Smooth muscle cell (in vitro differentiated cells): ENCODE results near the gene PHF24. TPM values are rescaled to one million over a fixed set of nuclear protein-coding genes. Genes with fewer than 3 reads are reported as not detected.

Source experiments
- DNase-seq: peaks from one replicate; lab custom pipeline; 2025; ENCODE audit not compliant: unreplicated experiment; lab: John Stamatoyannopoulos, UW
- H2AFZ ChIP-seq: fragments of 200-600 bp; sonication (generic); 2 replicates; pipeline ENCODE4 v1.6.0; 2016; ENCODE audit warnings: antibody characterized with exemption, low read depth, mild to moderate bottlenecking
- H3F3A ChIP-seq: fragments of 200-600 bp; sonication (generic); 2 replicates; pipeline ENCODE4 v1.6.0; 2017; ENCODE audit warnings: antibody characterized with exemption, low read depth
- H3K27ac ChIP-seq: fragments of 200-600 bp; sonication (generic); 2 replicates; pipeline ENCODE4 v1.5.1; 2016; ENCODE audit warnings: low read depth, mild to moderate bottlenecking
- H3K27me3 ChIP-seq: fragments of 200-600 bp; sonication (generic); 2 replicates; pipeline ENCODE4 v1.6.1; 2016; ENCODE audit warnings: low read depth, mild to moderate bottlenecking
- H3K36me3 ChIP-seq: fragments of 200-600 bp; sonication (generic); 2 replicates; pipeline ENCODE4 v1.5.1; 2016; ENCODE audit warnings: low read depth
- H3K4me1 ChIP-seq: fragments of 200-600 bp; sonication (generic); 2 replicates; pipeline ENCODE4 v1.5.1; 2016; ENCODE audit warnings: low read depth
- H3K4me2 ChIP-seq: fragments of 200-600 bp; sonication (generic); 2 replicates; pipeline ENCODE4 v1.6.0; 2016; ENCODE audit warnings: mild to moderate bottlenecking
- H3K4me3 ChIP-seq: fragments of 200-600 bp; sonication (generic); 2 replicates; pipeline ENCODE4 v1.5.1; 2016; ENCODE audit warnings: mild to moderate bottlenecking
- H3K79me2 ChIP-seq: fragments of 200-600 bp; sonication (generic); 2 replicates; pipeline ENCODE4 v1.6.0; 2016; ENCODE audit warnings: low read depth, mild to moderate bottlenecking
- H3K9ac ChIP-seq: fragments of 200-600 bp; sonication (generic); 2 replicates; pipeline ENCODE4 v1.6.0; 2016; ENCODE audit warnings: low read depth
- H3K9me3 ChIP-seq: fragments of 200-600 bp; sonication (generic); replicated peaks from 2 replicates; pipeline ENCODE4 v1.5.1; 2016; ENCODE audit warnings: low read depth
- H4K20me1 ChIP-seq: fragments of 200-600 bp; sonication (generic); 2 replicates; pipeline ENCODE4 v1.6.0; 2016; ENCODE audit warnings: low read depth
- WGBS: methylation state at CpG from one replicate; pipeline ENCODE4 v1.1.7; 2016; ENCODE audit warnings: low lambda C conversion rate; 5-methylcytosine and 5-hydroxymethylcytosine counted together
- polyA plus RNA-seq: library from polyadenylated mRNA; unstranded; fragments of >200 nt; fragmentation: Nextera tagmentation; extraction: Ambion mirVana; gene quantifications from 2 replicates; pipeline ENCODE4 v1.2.1, GENCODE V29; 2016
- total RNA-seq: library from RNA; depleted of rRNA; stranded (reverse); fragments of >200 nt; gene quantifications from 2 replicates; pipeline ENCODE4 v1.2.3, GENCODE V29; 2014
- TF ChIP-seq, protein P1 (sequence below): fragments of 200-600 bp; sonication (generic); IDR thresholded peaks from 2 replicates; pipeline ENCODE4 v1.5.1; 2017; ENCODE audit warnings: borderline replicate concordance, mild to moderate bottlenecking, antibody characterized with exemption; ENCODE audit not compliant: insufficient read depth, poor library complexity, severe bottlenecking

The PHF24 gene
- total and polyA plus RNA-seq, 2 experiments from 2014 or later = 0.07 to 0.22 TPM

DNA sequence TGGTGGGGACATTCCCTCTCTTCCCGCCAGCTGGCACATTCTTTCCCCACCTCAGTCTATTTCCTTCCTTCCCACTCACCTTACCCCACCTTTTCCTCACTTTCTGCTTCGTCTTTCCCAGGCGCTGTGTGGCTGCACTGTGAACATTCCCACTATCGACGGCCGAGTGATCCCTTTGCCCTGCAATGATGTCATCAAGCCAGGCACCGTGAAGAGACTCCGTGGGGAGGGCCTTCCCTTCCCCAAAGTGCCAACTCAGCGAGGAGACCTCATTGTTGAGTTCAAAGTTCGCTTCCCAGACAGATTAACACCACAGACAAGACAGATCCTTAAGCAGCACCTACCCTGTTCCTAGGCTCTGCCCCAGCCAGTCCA, 38.8 kb downstream of the PHF24 start:
- TF ChIP-seq, protein P1, sequence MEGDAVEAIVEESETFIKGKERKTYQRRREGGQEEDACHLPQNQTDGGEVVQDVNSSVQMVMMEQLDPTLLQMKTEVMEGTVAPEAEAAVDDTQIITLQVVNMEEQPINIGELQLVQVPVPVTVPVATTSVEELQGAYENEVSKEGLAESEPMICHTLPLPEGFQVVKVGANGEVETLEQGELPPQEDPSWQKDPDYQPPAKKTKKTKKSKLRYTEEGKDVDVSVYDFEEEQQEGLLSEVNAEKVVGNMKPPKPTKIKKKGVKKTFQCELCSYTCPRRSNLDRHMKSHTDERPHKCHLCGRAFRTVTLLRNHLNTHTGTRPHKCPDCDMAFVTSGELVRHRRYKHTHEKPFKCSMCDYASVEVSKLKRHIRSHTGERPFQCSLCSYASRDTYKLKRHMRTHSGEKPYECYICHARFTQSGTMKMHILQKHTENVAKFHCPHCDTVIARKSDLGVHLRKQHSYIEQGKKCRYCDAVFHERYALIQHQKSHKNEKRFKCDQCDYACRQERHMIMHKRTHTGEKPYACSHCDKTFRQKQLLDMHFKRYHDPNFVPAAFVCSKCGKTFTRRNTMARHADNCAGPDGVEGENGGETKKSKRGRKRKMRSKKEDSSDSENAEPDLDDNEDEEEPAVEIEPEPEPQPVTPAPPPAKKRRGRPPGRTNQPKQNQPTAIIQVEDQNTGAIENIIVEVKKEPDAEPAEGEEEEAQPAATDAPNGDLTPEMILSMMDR = no peak
- Histone ChIP-seq H3K36me3 (no peaks in the 10 kb centered on the region), H3K4me2 (no peak overlapping the region), H3K27me3 (no peaks in the 10 kb centered on the region), H3F3A (peaks cover 36% of the 10 kb centered on the region), H2AFZ (no peak overlapping the region), H3K4me3 (no peak overlapping the region), H3K79me2 (no peaks in the 10 kb centered on the region), H3K9me3 (no peaks in the 10 kb centered on the region), H4K20me1 (peaks cover 9% of the 10 kb centered on the region), H3K4me1 (peaks cover 37% of the 10 kb centered on the region), H3K9ac (no peak overlapping the region), H3K27ac (peak overlapping the region; percentile 100)
- DNase-seq = no peak
- WGBS = 70% methylated on average over 10 of the region's 10 CpGs

DNA sequence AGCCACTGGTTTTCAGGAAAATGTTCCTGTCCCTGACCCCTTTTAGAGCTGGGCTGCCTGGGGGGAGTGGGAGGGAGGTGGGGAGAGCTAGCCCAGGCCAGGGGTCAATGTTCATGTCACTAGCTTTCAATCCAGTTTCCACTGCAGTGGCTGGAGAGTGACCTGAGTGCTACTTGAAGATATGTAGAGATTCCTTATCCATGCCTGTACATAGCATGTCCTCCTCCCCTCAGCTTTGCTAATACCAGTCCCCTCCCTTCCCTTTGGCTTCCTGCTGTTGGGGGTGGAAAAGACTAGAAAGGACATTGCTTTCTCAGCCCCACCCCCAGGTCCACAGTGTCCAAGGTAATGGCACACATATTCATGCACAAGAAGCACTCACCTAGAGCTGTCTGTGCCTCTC, 39.3 kb downstream of the PHF24 start:
- no peak overlapping the region for H3K4me3 ChIP-seq
- peak overlapping the region; percentile 100 for H3K27ac ChIP-seq
- no peak overlapping the region for H3K4me2 ChIP-seq
- H3K79me2 ChIP-seq = no peaks in the 10 kb centered on the region
- peaks cover 9% of the 10 kb centered on the region for H4K20me1 ChIP-seq
- TF ChIP-seq, protein P1 = no peak
- no peak overlapping the region for H3K9ac ChIP-seq
- no peaks in the 10 kb centered on the region for H3K36me3 ChIP-seq
- DNase-seq = no peak
- H3F3A ChIP-seq = peaks cover 33% of the 10 kb centered on the region
- H3K4me1 ChIP-seq = peaks cover 33% of the 10 kb centered on the region
- no peak overlapping the region for H2AFZ ChIP-seq
- H3K9me3 ChIP-seq = no peaks in the 10 kb centered on the region
- no peaks in the 10 kb centered on the region for H3K27me3 ChIP-seq

DNA sequence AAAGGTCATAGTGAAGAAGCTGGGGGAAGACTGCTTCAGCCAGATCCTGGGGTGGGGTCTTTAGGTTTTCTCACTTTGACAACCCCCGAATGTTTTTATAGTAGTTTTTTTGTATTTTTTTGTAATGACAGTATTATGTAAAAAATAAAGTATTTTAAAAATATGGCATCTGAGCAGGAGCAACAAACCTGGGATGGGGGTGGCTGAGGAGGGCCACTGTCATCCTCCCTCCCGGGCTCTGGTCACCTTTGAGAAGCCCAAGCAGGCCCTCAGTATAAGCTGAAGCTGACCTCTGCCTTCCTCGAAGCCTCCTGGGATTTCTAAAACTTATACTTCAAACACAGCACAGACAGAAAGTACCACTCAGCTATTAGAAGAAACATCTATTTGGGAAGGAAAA, 40.2 kb downstream of the PHF24 start:
- no peak overlapping the region for H3K4me2 ChIP-seq
- WGBS = 92% methylated on average over 3 of the region's 3 CpGs
- no peaks in the 10 kb centered on the region for H3K36me3 ChIP-seq
- H3K4me3 ChIP-seq = no peak overlapping the region
- no peak for DNase-seq
- TF ChIP-seq, protein P1 = no peak
- H3K9ac ChIP-seq = no peak overlapping the region
- no peaks in the 10 kb centered on the region for H3K9me3 ChIP-seq
- H3K4me1 ChIP-seq = peaks cover 27% of the 10 kb centered on the region
- peaks cover 27% of the 10 kb centered on the region for H3F3A ChIP-seq
- H2AFZ ChIP-seq = no peak overlapping the region
- H4K20me1 ChIP-seq = peaks cover 9% of the 10 kb centered on the region
- peak overlapping the region; percentile 100 for H3K27ac ChIP-seq
- H3K79me2 ChIP-seq = no peaks in the 10 kb centered on the region
- no peaks in the 10 kb centered on the region for H3K27me3 ChIP-seq

DNA sequence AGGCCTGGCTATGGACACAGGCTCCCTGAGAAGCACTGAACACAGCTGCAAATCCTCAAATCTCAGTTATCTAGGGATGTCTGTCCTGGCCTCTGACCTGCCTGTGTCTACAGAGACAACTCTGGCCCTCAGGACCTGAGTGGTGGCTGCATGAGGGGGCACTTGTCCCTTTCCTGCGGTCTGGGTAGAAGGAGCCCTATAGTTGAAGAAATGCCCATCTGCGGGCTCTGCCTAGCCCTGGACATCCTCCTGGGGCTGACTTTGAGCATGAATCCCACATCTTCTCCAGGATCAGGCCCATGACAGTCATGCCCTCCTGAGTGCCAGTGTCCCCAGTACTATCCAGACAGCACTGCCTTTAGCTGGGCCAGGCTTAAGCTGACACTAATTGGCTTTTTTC, 41.5 kb downstream of the PHF24 start:
- Histone ChIP-seq H3F3A (peaks cover 16% of the 10 kb centered on the region), H3K9me3 (no peaks in the 10 kb centered on the region), H3K4me1 (peaks cover 16% of the 10 kb centered on the region), H3K27me3 (no peaks in the 10 kb centered on the region), H3K36me3 (no peaks in the 10 kb centered on the region), H3K9ac (no peak overlapping the region), H3K4me3 (no peak overlapping the region), H3K4me2 (no peak overlapping the region), H4K20me1 (peaks cover 1% of the 10 kb centered on the region), H3K27ac (no peak overlapping the region), H2AFZ (no peak overlapping the region), H3K79me2 (no peaks in the 10 kb centered on the region)
- TF ChIP-seq, protein P1 = no peak
- 100% methylated on average over 2 of the region's 2 CpGs for WGBS
- DNase-seq = no peak
